Testis (tissue), 2 donors: ENCODE measurements around the gene TM9SF3.

Source experiments
- POLR2A ChIP-seq: fragments of 450-650 bp; IDR thresholded peaks from one replicate; pipeline ENCODE4 v1.6.1; 2017; ENCODE audit warnings: antibody characterized with exemption, mild to moderate bottlenecking, moderate library complexity
- TF ChIP-seq, protein P1 (sequence below), 3 experiments: fragments of 450-650 bp in 2 of 3; fragments of 200-600 bp in 1 of 3; sonication (generic) in 1 of 3; IDR thresholded peaks; one replicate each; pipeline ENCODE4 v1.5.1; 2016 to 2019; ENCODE audit warnings: antibody characterized with exemption in 3 of 3, mild to moderate bottlenecking in 2 of 3, moderate library complexity in 1 of 3

DNA sequence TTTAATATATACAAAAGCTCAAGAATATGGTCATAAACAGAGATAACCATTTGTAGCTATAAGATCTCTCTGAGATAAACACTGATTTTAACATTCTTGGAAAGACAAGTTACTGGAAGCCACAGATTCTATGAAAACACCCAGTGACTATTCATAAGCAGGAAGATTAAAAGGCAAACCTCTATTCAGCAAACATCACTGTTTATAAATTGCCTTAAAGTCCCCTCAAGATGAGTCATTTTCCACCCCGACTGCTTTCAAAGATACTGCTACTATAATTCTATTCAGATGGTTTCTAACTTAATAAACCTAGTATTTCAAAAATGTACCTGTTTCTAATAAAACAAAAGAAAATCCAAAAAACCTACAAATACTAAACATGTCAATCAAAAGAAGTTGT lies 21.0 kb downstream of the TM9SF3 start:
- TF ChIP-seq, protein P1, sequence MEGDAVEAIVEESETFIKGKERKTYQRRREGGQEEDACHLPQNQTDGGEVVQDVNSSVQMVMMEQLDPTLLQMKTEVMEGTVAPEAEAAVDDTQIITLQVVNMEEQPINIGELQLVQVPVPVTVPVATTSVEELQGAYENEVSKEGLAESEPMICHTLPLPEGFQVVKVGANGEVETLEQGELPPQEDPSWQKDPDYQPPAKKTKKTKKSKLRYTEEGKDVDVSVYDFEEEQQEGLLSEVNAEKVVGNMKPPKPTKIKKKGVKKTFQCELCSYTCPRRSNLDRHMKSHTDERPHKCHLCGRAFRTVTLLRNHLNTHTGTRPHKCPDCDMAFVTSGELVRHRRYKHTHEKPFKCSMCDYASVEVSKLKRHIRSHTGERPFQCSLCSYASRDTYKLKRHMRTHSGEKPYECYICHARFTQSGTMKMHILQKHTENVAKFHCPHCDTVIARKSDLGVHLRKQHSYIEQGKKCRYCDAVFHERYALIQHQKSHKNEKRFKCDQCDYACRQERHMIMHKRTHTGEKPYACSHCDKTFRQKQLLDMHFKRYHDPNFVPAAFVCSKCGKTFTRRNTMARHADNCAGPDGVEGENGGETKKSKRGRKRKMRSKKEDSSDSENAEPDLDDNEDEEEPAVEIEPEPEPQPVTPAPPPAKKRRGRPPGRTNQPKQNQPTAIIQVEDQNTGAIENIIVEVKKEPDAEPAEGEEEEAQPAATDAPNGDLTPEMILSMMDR (IDR thresholded peaks at IDR 0.05), result no peak
- no peak for TF ChIP-seq POLR2A
